SK-N-SH treated with all-trans-retinoic acid at 6 μM for 48 hours (cell line): Measurements from ENCODE around the gene MUC5B.

ENCODE experiments used
- ATAC-seq: fragments of 200-7000 bp; cut with Tn5 transposase; 3 replicates; pipeline ENCODE4 v1.9.1; 2020; ENCODE audit warnings: mild to moderate bottlenecking, moderate library complexity
- ARNTL ChIP-seq: fragments of 450-650 bp; formaldehyde crosslinking; IDR thresholded peaks from 2 replicates; pipeline ENCODE4 v1.5.0; 2020; ENCODE audit warnings: low read depth, mild to moderate bottlenecking, moderate library complexity, borderline replicate concordance
- BACH2 ChIP-seq: fragments of 250-450 bp; sonication (Bioruptor Pico); IDR thresholded peaks from 2 replicates; pipeline ENCODE4 v1.9.0; 2021; ENCODE audit warnings: mild to moderate bottlenecking, borderline replicate concordance
- CSDC2 ChIP-seq: fragments of 250-450 bp; sonication (Bioruptor Pico); IDR thresholded peaks from 2 replicates; pipeline ENCODE4 v1.5.0; 2020; ENCODE audit warnings: mild to moderate bottlenecking, moderate library complexity
- ESRRG ChIP-seq: fragments of 250-450 bp; sonication (Bioruptor Pico); IDR thresholded peaks from 2 replicates; pipeline ENCODE4 v1.6.1; 2021; ENCODE audit warnings: mild to moderate bottlenecking
- GLIS3 ChIP-seq: fragments of 250-450 bp; sonication (Bioruptor Pico); IDR thresholded peaks from 2 replicates; pipeline ENCODE4 v1.5.0; 2020; ENCODE audit warnings: mild to moderate bottlenecking, moderate library complexity
- ISL1 ChIP-seq: fragments of 250-450 bp; sonication (Bioruptor Pico); IDR thresholded peaks from 2 replicates; pipeline ENCODE4 v2.1.2; 2022; ENCODE audit warnings: mild to moderate bottlenecking, moderate library complexity
- OSR1 ChIP-seq: fragments of 250-450 bp; sonication (Bioruptor Pico); IDR thresholded peaks from 2 replicates; pipeline ENCODE4 v1.8.0; 2022; ENCODE audit warnings: moderate library complexity, mild to moderate bottlenecking, inconsistent platforms
- PPARA ChIP-seq: fragments of 250-450 bp; sonication (Bioruptor Pico); IDR thresholded peaks from 2 replicates; pipeline ENCODE4 v1.5.0; 2020; ENCODE audit warnings: mild to moderate bottlenecking, borderline replicate concordance
- RARB ChIP-seq: fragments of 250-450 bp; sonication (Bioruptor Pico); IDR thresholded peaks from 2 replicates; pipeline ENCODE4 v1.8.0; 2021; ENCODE audit warnings: mild to moderate bottlenecking, moderate library complexity
- SNAI2 ChIP-seq: fragments of 250-450 bp; sonication (Bioruptor Pico); IDR thresholded peaks from 2 replicates; pipeline ENCODE4 v1.5.0; 2020; ENCODE audit warnings: mild to moderate bottlenecking, moderate library complexity
- TCF4 ChIP-seq: fragments of 250-450 bp; sonication (Bioruptor Pico); IDR thresholded peaks from 2 replicates; pipeline ENCODE4 v1.8.0; 2021; ENCODE audit warnings: mild to moderate bottlenecking, moderate library complexity, borderline replicate concordance
- TOX ChIP-seq: fragments of 250-450 bp; sonication (Bioruptor Pico); IDR thresholded peaks from 2 replicates; pipeline ENCODE4 v1.8.0; 2021; ENCODE audit warnings: mild to moderate bottlenecking, moderate library complexity, borderline replicate concordance
- TSHZ2 ChIP-seq: fragments of 250-450 bp; sonication (Bioruptor Pico); IDR thresholded peaks from 2 replicates; pipeline ENCODE4 v1.5.0; 2020; ENCODE audit warnings: mild to moderate bottlenecking, moderate library complexity
- ZC3H10 ChIP-seq: fragments of 250-450 bp; sonication (Bioruptor Pico); IDR thresholded peaks from 2 replicates; pipeline ENCODE4 v1.5.1; 2021; ENCODE audit warnings: mild to moderate bottlenecking, moderate library complexity
- ZFP3 ChIP-seq: fragments of 250-450 bp; sonication (Bioruptor Pico); IDR thresholded peaks from 2 replicates; pipeline ENCODE4 v1.5.0; 2020; ENCODE audit warnings: mild to moderate bottlenecking, moderate library complexity
- ZFP30 ChIP-seq: fragments of 450-650 bp; formaldehyde crosslinking; IDR thresholded peaks from 2 replicates; pipeline ENCODE4 v1.5.0; 2022; ENCODE audit warnings: mild to moderate bottlenecking, moderate library complexity
- ZNF565 ChIP-seq: fragments of 450-650 bp; formaldehyde crosslinking; conservative IDR thresholded peaks from 2 replicates; pipeline ENCODE4 v1.5.0; 2020; ENCODE audit warnings: low read depth, mild to moderate bottlenecking, moderate library complexity
- ZNF8 ChIP-seq: fragments of 450-650 bp; formaldehyde crosslinking; IDR thresholded peaks from 2 replicates; pipeline ENCODE4 v1.5.0; 2020; ENCODE audit warnings: mild to moderate bottlenecking, moderate library complexity
- TF ChIP-seq, protein P1 (sequence below): fragments of 250-450 bp; sonication (Bioruptor Pico); IDR thresholded peaks from 2 replicates; pipeline ENCODE4 v1.5.1; 2021; ENCODE audit warnings: mild to moderate bottlenecking, moderate library complexity
- TF ChIP-seq, protein P2 (sequence below): fragments of 250-450 bp; sonication (Bioruptor Pico); IDR thresholded peaks from 2 replicates; pipeline ENCODE4 v1.5.1; 2020; ENCODE audit warnings: low read depth, mild to moderate bottlenecking, moderate library complexity
- TF ChIP-seq, protein P3 (sequence below): fragments of 250-450 bp; sonication (Bioruptor Pico); IDR thresholded peaks from 2 replicates; pipeline ENCODE4 v1.8.0; 2020; ENCODE audit warnings: mild to moderate bottlenecking, moderate library complexity, borderline replicate concordance
- TF ChIP-seq, protein P4 (sequence below): fragments of 250-450 bp; sonication (Bioruptor Pico); IDR thresholded peaks from 2 replicates; pipeline ENCODE4 v1.8.0; 2021; ENCODE audit warnings: low read depth, mild to moderate bottlenecking, moderate library complexity, borderline replicate concordance

The MUC5B gene

GRCh38 chr11:1194231-1194976 is 28.5 kb upstream of the MUC5B start:
- TF ChIP-seq SNAI2 (CRISPR knock-in tag) (no peak), TSHZ2 (CRISPR knock-in tag) (no peak), TOX (CRISPR knock-in tag) (no peak), ZFP30 (CRISPR knock-in tag) (no peak), ZC3H10 (CRISPR knock-in tag) (no peak), TCF4 (CRISPR knock-in tag) (no peak), ARNTL (CRISPR knock-in tag) (no peak), ZFP3 (CRISPR knock-in tag) (no peak), RARB (CRISPR knock-in tag) (no peak), ISL1 (CRISPR knock-in tag) (no peak), PPARA (CRISPR knock-in tag) (no peak), CSDC2 (no peak)
- TF ChIP-seq, protein P1, sequence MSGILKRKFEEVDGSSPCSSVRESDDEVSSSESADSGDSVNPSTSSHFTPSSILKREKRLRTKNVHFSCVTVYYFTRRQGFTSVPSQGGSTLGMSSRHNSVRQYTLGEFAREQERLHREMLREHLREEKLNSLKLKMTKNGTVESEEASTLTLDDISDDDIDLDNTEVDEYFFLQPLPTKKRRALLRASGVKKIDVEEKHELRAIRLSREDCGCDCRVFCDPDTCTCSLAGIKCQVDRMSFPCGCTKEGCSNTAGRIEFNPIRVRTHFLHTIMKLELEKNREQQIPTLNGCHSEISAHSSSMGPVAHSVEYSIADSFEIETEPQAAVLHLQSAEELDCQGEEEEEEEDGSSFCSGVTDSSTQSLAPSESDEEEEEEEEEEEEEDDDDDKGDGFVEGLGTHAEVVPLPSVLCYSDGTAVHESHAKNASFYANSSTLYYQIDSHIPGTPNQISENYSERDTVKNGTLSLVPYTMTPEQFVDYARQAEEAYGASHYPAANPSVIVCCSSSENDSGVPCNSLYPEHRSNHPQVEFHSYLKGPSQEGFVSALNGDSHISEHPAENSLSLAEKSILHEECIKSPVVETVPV (CRISPR knock-in tag): no peak
- TF ChIP-seq, protein P2, sequence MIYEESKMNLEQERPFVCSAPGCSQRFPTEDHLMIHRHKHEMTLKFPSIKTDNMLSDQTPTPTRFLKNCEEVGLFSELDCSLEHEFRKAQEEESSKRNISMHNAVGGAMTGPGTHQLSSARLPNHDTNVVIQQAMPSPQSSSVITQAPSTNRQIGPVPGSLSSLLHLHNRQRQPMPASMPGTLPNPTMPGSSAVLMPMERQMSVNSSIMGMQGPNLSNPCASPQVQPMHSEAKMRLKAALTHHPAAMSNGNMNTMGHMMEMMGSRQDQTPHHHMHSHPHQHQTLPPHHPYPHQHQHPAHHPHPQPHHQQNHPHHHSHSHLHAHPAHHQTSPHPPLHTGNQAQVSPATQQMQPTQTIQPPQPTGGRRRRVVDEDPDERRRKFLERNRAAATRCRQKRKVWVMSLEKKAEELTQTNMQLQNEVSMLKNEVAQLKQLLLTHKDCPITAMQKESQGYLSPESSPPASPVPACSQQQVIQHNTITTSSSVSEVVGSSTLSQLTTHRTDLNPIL (CRISPR knock-in tag): no peak
- TF ChIP-seq, all 23 proteins: peak for 0
- no peak for ATAC-seq

GRCh38 chr11:1194977-1195681 is 27.7 kb upstream of the MUC5B start:
- no peak for ATAC-seq

More at GRCh38 chr11:1194977-1195681, 27.7 kb upstream of the MUC5B start:
- TF ChIP-seq TSHZ2 (CRISPR knock-in tag) (no peak), ZNF8 (no peak), TCF4 (CRISPR knock-in tag) (no peak), PPARA (CRISPR knock-in tag) (no peak), ZFP3 (CRISPR knock-in tag) (no peak), ISL1 (CRISPR knock-in tag) (no peak), CSDC2 (no peak), ESRRG (CRISPR knock-in tag) (no peak), RARB (CRISPR knock-in tag) (no peak), SNAI2 (CRISPR knock-in tag) (no peak), OSR1 (no peak), ARNTL (CRISPR knock-in tag) (no peak), GLIS3 (no peak), BACH2 (CRISPR knock-in tag) (no peak), ZNF565 (CRISPR knock-in tag) (no peak)
- TF ChIP-seq, protein P1 (CRISPR knock-in tag): no peak
- TF ChIP-seq, protein P3, sequence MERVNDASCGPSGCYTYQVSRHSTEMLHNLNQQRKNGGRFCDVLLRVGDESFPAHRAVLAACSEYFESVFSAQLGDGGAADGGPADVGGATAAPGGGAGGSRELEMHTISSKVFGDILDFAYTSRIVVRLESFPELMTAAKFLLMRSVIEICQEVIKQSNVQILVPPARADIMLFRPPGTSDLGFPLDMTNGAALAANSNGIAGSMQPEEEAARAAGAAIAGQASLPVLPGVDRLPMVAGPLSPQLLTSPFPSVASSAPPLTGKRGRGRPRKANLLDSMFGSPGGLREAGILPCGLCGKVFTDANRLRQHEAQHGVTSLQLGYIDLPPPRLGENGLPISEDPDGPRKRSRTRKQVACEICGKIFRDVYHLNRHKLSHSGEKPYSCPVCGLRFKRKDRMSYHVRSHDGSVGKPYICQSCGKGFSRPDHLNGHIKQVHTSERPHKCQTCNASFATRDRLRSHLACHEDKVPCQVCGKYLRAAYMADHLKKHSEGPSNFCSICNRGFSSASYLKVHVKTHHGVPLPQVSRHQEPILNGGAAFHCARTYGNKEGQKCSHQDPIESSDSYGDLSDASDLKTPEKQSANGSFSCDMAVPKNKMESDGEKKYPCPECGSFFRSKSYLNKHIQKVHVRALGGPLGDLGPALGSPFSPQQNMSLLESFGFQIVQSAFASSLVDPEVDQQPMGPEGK (CRISPR knock-in tag): no peak
- TF ChIP-seq, protein P4, sequence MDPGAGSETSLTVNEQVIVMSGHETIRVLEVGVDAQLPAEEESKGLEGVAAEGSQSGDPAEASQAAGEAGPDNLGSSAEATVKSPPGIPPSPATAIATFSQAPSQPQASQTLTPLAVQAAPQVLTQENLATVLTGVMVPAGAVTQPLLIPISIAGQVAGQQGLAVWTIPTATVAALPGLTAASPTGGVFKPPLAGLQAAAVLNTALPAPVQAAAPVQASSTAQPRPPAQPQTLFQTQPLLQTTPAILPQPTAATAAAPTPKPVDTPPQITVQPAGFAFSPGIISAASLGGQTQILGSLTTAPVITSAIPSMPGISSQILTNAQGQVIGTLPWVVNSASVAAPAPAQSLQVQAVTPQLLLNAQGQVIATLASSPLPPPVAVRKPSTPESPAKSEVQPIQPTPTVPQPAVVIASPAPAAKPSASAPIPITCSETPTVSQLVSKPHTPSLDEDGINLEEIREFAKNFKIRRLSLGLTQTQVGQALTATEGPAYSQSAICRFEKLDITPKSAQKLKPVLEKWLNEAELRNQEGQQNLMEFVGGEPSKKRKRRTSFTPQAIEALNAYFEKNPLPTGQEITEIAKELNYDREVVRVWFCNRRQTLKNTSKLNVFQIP (CRISPR knock-in tag): no peak
